Measurements from ENCODE around the gene ZNF24. TPM values are rescaled to one million over a fixed set of nuclear protein-coding genes. Genes with fewer than 3 reads are reported as not detected.

ZNF24 gene
- total and polyA plus RNA-seq, 12 donors: 16.3 to 75.6 (median 44.5) TPM

GRCh38 chr18:35284841-35285240, 59.4 kb downstream of the ZNF24 start:
- intact Hi-C loops (cut with DNase I): no loop called here

GRCh38 chr18:35283923-35284794, 60.1 kb downstream of the ZNF24 start:
- Histone ChIP-seq H3K27ac (no peak overlapping the region), H3K36me3 (replicated peaks in 1 of 2) (no peaks in the 10 kb centered on the region), H3K27me3 (no peaks in the 10 kb centered on the region), H3K9me3 (replicated peaks in 1 of 3) (peaks cover 0 to 3% (median 0%) of the 10 kb centered on the region in 3 donors), H3K4me1 (replicated peaks in 1 of 2) (peaks cover 13 to 31% of the 10 kb centered on the region in 2 donors), H3K4me3 (no peak overlapping the region)
- no peak for TF ChIP-seq CTCF (IDR thresholded peaks at IDR 0.05)
- TF ChIP-seq POLR2A (IDR thresholded peaks at IDR 0.05): no peak
- WGBS, 4 donors: 93 to 96% (median 95%) methylated on average over 5 to 7 of the region's 7 CpGs
- DNase-seq: no peak
- intact Hi-C loops (cut with DNase I): no loop called here

More at GRCh38 chr18:35284841-35285240, 59.4 kb downstream of the ZNF24 start:
- 93 to 100% (median 98%) methylated on average over 1 to 3 of the region's 3 CpGs for WGBS, 4 donors
- peaks cover 13 to 32% of the 10 kb centered on the region in 2 donors for H3K4me1 ChIP-seq (replicated peaks in 1 of 2)
- no peak for DNase-seq
- H3K4me3 ChIP-seq: no peak overlapping the region
- TF ChIP-seq POLR2A (IDR thresholded peaks at IDR 0.05): no peak
- no peak for TF ChIP-seq CTCF (IDR thresholded peaks at IDR 0.05)
- no peaks in the 10 kb centered on the region for H3K27me3 ChIP-seq
- H3K27ac ChIP-seq: no peak overlapping the region
- H3K36me3 ChIP-seq (replicated peaks in 1 of 2): no peaks in the 10 kb centered on the region
- peaks cover 0 to 3% (median 0%) of the 10 kb centered on the region in 3 donors for H3K9me3 ChIP-seq (replicated peaks in 1 of 3)

GRCh38 chr18:35282353-35282752, 61.9 kb downstream of the ZNF24 start:
- no peak overlapping the region for H3K4me3 ChIP-seq
- H3K4me1 ChIP-seq (replicated peaks in 1 of 2): peaks cover 8 to 16% of the 10 kb centered on the region in 2 donors
- no peaks in the 10 kb centered on the region for H3K27me3 ChIP-seq
- H3K36me3 ChIP-seq (replicated peaks in 1 of 2): no peaks in the 10 kb centered on the region
- TF ChIP-seq POLR2A (IDR thresholded peaks at IDR 0.05): no peak
- no peak overlapping the region for H3K27ac ChIP-seq
- intact Hi-C loops (cut with DNase I): no loop called here
- H3K9me3 ChIP-seq (replicated peaks in 1 of 3): peaks cover 0 to 3% (median 0%) of the 10 kb centered on the region in 3 donors
- DNase-seq: no peak
- WGBS, 4 donors: 89 to 96% (median 93%) methylated on average over 1 of the region's 1 CpG

Other genes with a start within 250 kb of the ZNF24 start
- gene ZNF397, start 103.4 kb downstream of the ZNF24 start, total RNA-seq: 10 to 100 TPM; 15.7 to 38.1 (median 29.3) TPM
- gene ZNF397, start 103.4 kb downstream of the ZNF24 start, polyA plus RNA-seq: 10 to 100 TPM; 11.7 to 29.9 (median 25.3) TPM
- 10 to 100 TPM; 16.0 to 34.0 (median 21.8) TPM for gene ZSCAN30, start 54.2 kb downstream of the ZNF24 start, total RNA-seq
- 10 to 100 TPM; 16.4 to 30.1 (median 22.2) TPM for gene ZSCAN30, start 54.2 kb downstream of the ZNF24 start, polyA plus RNA-seq
- gene ZNF396, start 32.9 kb upstream of the ZNF24 start, total RNA-seq: 1 to 10 TPM in 8 of 9 donors, under 1 TPM in 1; 0.61 to 9.9 (median 4.5) TPM
- gene ZNF396, start 32.9 kb upstream of the ZNF24 start, polyA plus RNA-seq: 1 to 10 TPM; 2.5 to 3.8 (median 3.3) TPM
- 10 to 100 TPM in 4 of 9 donors, 1 to 10 TPM in 5; 3.6 to 29.6 (median 9.0) TPM for gene INO80C, start 153.5 kb upstream of the ZNF24 start, total RNA-seq
- gene INO80C, start 153.5 kb upstream of the ZNF24 start, polyA plus RNA-seq: 10 to 100 TPM; 19.2 to 25.6 (median 25.3) TPM
- gene GALNT1, start 237.3 kb upstream of the ZNF24 start, total RNA-seq: 100 to 1,000 TPM in 1 of 9 donors, 10 to 100 TPM in 8; 26.0 to 130 (median 65.8) TPM
- gene GALNT1, start 237.3 kb upstream of the ZNF24 start, polyA plus RNA-seq: 10 to 100 TPM in 2 of 3 donors, 1 to 10 TPM in 1; 9.7 to 96.9 (median 10.5) TPM

Data from adrenal gland (tissue), 12 donors.